Skeletal muscle satellite cell (primary cell): ENCODE data around the gene ARL16.
A peak's percentile ranks its signal among the peaks of the same experiment; 100 is the strongest.

Experiments
- H3K27me3 ChIP-seq: 2 replicates; pipeline ENCODE4 v1.7.0; 2013; ENCODE audit warnings: low read length; ENCODE audit not compliant: control insufficient read depth, insufficient read depth
- H3K36me3 ChIP-seq: 2 replicates; pipeline ENCODE4 v1.7.0; 2013; ENCODE audit warnings: mild to moderate bottlenecking, control low read depth, low read length; ENCODE audit not compliant: insufficient read depth
- H3K4me1 ChIP-seq: 2 replicates; pipeline ENCODE4 v1.7.0; 2013; ENCODE audit warnings: low read length; ENCODE audit not compliant: control insufficient read depth, insufficient read depth
- H3K4me2 ChIP-seq: 2 replicates; pipeline ENCODE4 v1.7.0; 2013; ENCODE audit warnings: mild to moderate bottlenecking, low read length
- H3K4me3 ChIP-seq: 2 replicates; pipeline ENCODE4 v1.7.0; 2013; ENCODE audit warnings: low read length
- H3K9ac ChIP-seq: 2 replicates; pipeline ENCODE4 v1.7.0; 2013; ENCODE audit warnings: mild to moderate bottlenecking, low read depth, low read length, moderate library complexity
- H3K9me3 ChIP-seq: replicated peaks from 2 replicates; pipeline ENCODE4 v1.7.0; 2013; ENCODE audit warnings: mild to moderate bottlenecking, control low read depth, low read length

The ARL16 gene

GRCh38 chr17:81717049-81717765 lies 33.6 kb upstream of the ARL16 start:
- Histone ChIP-seq H3K36me3 (no peaks in the 10 kb centered on the region), H3K9ac (no peak overlapping the region), H3K4me3 (no peak overlapping the region), H3K4me1 (peaks cover 15% of the 10 kb centered on the region), H3K27me3 (no peaks in the 10 kb centered on the region), H3K9me3 (no peaks in the 10 kb centered on the region), H3K4me2 (no peak overlapping the region)

DNA sequence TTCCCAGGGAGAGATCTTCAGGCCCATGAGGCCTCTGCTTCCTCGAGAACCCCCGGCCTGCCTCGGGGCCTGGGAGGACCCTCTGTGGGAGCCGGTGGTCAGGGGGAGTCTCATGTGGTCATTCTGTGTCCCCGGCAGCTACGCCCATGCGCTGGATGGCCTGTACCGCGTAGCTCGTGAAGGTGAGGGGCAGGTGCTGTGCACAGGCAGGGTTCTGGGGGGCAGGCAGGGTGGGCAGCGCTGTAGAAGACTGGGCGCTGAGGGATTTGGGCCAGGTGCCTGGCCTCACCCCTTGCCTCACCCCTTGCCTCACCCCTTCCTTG lies 33.0 kb upstream of the ARL16 start:
- H3K9me3 ChIP-seq: no peaks in the 10 kb centered on the region

GRCh38 chr17:81715872-81716673 lies 32.5 kb upstream of the ARL16 start:
- Histone ChIP-seq H3K36me3 (no peaks in the 10 kb centered on the region), H3K27me3 (no peaks in the 10 kb centered on the region), H3K9me3 (no peaks in the 10 kb centered on the region), H3K4me2 (no peak overlapping the region), H3K9ac (no peak overlapping the region), H3K4me1 (peaks cover 21% of the 10 kb centered on the region), H3K4me3 (no peak overlapping the region)

More for the DNA sequence above, 33.0 kb upstream of the ARL16 start:
- H3K4me3 ChIP-seq: no peak overlapping the region
- H3K4me1 ChIP-seq: peaks cover 15% of the 10 kb centered on the region
- H3K27me3 ChIP-seq: no peaks in the 10 kb centered on the region
- no peak overlapping the region for H3K9ac ChIP-seq
- H3K4me2 ChIP-seq: no peak overlapping the region
- H3K36me3 ChIP-seq: no peaks in the 10 kb centered on the region

- Histone ChIP-seq H3K4me3 (no peak overlapping the region), H3K9me3 (no peaks in the 10 kb centered on the region), H3K27me3 (no peaks in the 10 kb centered on the region), H3K9ac (no peak overlapping the region), H3K36me3 (no peaks in the 10 kb centered on the region), H3K4me2 (no peak overlapping the region), H3K4me1 (peaks cover 28% of the 10 kb centered on the region)
Measured at GRCh38 chr17:81715107-81715871, 31.7 kb upstream of the ARL16 start.

- Histone ChIP-seq H3K27me3 (no peaks in the 10 kb centered on the region), H3K4me3 (no peak overlapping the region), H3K4me2 (no peak overlapping the region), H3K4me1 (peaks cover 31% of the 10 kb centered on the region), H3K9me3 (no peaks in the 10 kb centered on the region), H3K9ac (no peak overlapping the region), H3K36me3 (no peaks in the 10 kb centered on the region)
Measured at GRCh38 chr17:81714412-81715106, 31.0 kb upstream of the ARL16 start.

GRCh38 chr17:81713556-81714411 lies 30.2 kb upstream of the ARL16 start:
- Histone ChIP-seq H3K4me2 (peak overlapping the region; percentile 28), H3K9ac (no peak overlapping the region), H3K9me3 (no peaks in the 10 kb centered on the region), H3K4me3 (no peak overlapping the region), H3K4me1 (peaks cover 31% of the 10 kb centered on the region), H3K36me3 (no peaks in the 10 kb centered on the region), H3K27me3 (no peaks in the 10 kb centered on the region)

GRCh38 chr17:81713004-81713555 lies 29.5 kb upstream of the ARL16 start:
- Histone ChIP-seq H3K9ac (peak overlapping the region; percentile 73), H3K4me1 (peaks cover 31% of the 10 kb centered on the region), H3K27me3 (no peaks in the 10 kb centered on the region), H3K36me3 (peaks cover 3% of the 10 kb centered on the region), H3K4me2 (peak overlapping the region; percentile 85), H3K9me3 (no peaks in the 10 kb centered on the region), H3K4me3 (peak overlapping the region; percentile 85)

GRCh38 chr17:81712468-81713003 lies 28.9 kb upstream of the ARL16 start:
- peak overlapping the region; percentile 85 for H3K4me2 ChIP-seq
- H3K4me1 ChIP-seq: peaks cover 31% of the 10 kb centered on the region
- no peaks in the 10 kb centered on the region for H3K9me3 ChIP-seq
- no peaks in the 10 kb centered on the region for H3K27me3 ChIP-seq
- peak overlapping the region; percentile 85 for H3K4me3 ChIP-seq
- peaks cover 8% of the 10 kb centered on the region for H3K36me3 ChIP-seq
- peak overlapping the region; percentile 73 for H3K9ac ChIP-seq

GRCh38 chr17:81711814-81712467 lies 28.3 kb upstream of the ARL16 start, which contains the start of gene SLC25A10:
Gene SLC25A10, plus strand, starts transcription at chr17:81712284. Its CDS starts 143 bp downstream, at chr17:81712427.
- peak within 1 kb of the TSS; percentile 73 for H3K9ac ChIP-seq
- peak within 1 kb of the TSS; percentile 85 for H3K4me3 ChIP-seq
- H3K27me3 ChIP-seq: no peaks in the 10 kb centered on the region
- H3K4me1 ChIP-seq: peaks cover 31% of the 10 kb centered on the region
- peak within 1 kb of the TSS; percentile 85 for H3K4me2 ChIP-seq
- no peaks in the 10 kb centered on the region for H3K9me3 ChIP-seq
- peaks cover 13% of the 10 kb centered on the region for H3K36me3 ChIP-seq
